Ishikawa (cell line): ENCODE results near the gene CDK5R2.

Experiments
- CREB1 ChIP-seq: IDR thresholded peaks from 2 replicates; pipeline ENCODE4 v1.6.1; 2012; ENCODE audit warnings: low read depth
- EGR1 ChIP-seq: IDR thresholded peaks from 2 replicates; pipeline ENCODE4 v1.6.1; 2012
- EP300 ChIP-seq: IDR thresholded peaks from 2 replicates; pipeline ENCODE4 v1.6.1; 2012; ENCODE audit warnings: borderline replicate concordance
- NFIC ChIP-seq: IDR thresholded peaks from 2 replicates; pipeline ENCODE4 v1.6.1; 2012
- RAD21 ChIP-seq: IDR thresholded peaks from 2 replicates; pipeline ENCODE4 v1.6.1; 2012; ENCODE audit warnings: low read depth
- TCF12 ChIP-seq: IDR thresholded peaks from 2 replicates; pipeline ENCODE4 v1.6.1; 2012; ENCODE audit warnings: low read depth
- TEAD4 ChIP-seq: IDR thresholded peaks from 2 replicates; pipeline ENCODE4 v1.6.1; 2012
- YY1 ChIP-seq: IDR thresholded peaks from 2 replicates; pipeline ENCODE4 v1.6.1; 2012; ENCODE audit warnings: low read depth
- TF ChIP-seq, protein P1 (sequence below): IDR thresholded peaks from 2 replicates; pipeline ENCODE4 v1.6.1; 2012; ENCODE audit warnings: low read depth, mild to moderate bottlenecking
- TF ChIP-seq, protein P2 (sequence below): IDR thresholded peaks from 2 replicates; pipeline ENCODE4 v1.6.1; 2012

DNA sequence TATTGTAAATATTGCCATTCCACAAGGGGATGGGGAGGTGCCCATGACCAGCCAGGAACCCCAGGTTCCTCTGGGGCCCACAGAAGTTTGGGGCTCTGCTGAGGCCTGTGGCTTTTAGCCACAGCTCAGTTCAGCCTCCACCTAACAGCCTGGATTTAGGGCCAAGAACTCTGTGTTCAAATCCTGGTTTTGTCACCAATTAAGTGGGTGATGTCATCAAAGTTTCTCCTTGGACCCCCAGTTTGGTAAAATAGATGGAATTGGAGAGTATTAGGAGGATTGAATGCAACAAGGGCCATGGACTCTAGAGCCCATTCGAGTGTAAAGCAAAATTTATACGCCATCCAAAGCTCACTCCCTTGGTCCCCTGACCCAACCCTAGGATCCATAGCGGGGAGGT is 28.7 kb downstream of the CDK5R2 start:
- TF ChIP-seq, protein P1, sequence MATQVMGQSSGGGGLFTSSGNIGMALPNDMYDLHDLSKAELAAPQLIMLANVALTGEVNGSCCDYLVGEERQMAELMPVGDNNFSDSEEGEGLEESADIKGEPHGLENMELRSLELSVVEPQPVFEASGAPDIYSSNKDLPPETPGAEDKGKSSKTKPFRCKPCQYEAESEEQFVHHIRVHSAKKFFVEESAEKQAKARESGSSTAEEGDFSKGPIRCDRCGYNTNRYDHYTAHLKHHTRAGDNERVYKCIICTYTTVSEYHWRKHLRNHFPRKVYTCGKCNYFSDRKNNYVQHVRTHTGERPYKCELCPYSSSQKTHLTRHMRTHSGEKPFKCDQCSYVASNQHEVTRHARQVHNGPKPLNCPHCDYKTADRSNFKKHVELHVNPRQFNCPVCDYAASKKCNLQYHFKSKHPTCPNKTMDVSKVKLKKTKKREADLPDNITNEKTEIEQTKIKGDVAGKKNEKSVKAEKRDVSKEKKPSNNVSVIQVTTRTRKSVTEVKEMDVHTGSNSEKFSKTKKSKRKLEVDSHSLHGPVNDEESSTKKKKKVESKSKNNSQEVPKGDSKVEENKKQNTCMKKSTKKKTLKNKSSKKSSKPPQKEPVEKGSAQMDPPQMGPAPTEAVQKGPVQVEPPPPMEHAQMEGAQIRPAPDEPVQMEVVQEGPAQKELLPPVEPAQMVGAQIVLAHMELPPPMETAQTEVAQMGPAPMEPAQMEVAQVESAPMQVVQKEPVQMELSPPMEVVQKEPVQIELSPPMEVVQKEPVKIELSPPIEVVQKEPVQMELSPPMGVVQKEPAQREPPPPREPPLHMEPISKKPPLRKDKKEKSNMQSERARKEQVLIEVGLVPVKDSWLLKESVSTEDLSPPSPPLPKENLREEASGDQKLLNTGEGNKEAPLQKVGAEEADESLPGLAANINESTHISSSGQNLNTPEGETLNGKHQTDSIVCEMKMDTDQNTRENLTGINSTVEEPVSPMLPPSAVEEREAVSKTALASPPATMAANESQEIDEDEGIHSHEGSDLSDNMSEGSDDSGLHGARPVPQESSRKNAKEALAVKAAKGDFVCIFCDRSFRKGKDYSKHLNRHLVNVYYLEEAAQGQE = no peak
- TF ChIP-seq EGR1 (no peak), NFIC (no peak), RAD21 (no peak), TEAD4 (no peak), TCF12 (no peak), CREB1 (no peak), EP300 (no peak), YY1 (no peak)
- TF ChIP-seq, protein P2, sequence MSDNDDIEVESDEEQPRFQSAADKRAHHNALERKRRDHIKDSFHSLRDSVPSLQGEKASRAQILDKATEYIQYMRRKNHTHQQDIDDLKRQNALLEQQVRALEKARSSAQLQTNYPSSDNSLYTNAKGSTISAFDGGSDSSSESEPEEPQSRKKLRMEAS = no peak
